GM12801 (cell line): ENCODE data around the gene EFCAB6.

ENCODE experiments used
- TF ChIP-seq, protein P1 (sequence below): IDR thresholded peaks from one replicate; pipeline ENCODE4 v1.5.1; 2011; ENCODE audit warnings: control low read depth; ENCODE audit not compliant: insufficient read length; ENCODE audit errors: extremely low read depth

The EFCAB6 gene

DNA sequence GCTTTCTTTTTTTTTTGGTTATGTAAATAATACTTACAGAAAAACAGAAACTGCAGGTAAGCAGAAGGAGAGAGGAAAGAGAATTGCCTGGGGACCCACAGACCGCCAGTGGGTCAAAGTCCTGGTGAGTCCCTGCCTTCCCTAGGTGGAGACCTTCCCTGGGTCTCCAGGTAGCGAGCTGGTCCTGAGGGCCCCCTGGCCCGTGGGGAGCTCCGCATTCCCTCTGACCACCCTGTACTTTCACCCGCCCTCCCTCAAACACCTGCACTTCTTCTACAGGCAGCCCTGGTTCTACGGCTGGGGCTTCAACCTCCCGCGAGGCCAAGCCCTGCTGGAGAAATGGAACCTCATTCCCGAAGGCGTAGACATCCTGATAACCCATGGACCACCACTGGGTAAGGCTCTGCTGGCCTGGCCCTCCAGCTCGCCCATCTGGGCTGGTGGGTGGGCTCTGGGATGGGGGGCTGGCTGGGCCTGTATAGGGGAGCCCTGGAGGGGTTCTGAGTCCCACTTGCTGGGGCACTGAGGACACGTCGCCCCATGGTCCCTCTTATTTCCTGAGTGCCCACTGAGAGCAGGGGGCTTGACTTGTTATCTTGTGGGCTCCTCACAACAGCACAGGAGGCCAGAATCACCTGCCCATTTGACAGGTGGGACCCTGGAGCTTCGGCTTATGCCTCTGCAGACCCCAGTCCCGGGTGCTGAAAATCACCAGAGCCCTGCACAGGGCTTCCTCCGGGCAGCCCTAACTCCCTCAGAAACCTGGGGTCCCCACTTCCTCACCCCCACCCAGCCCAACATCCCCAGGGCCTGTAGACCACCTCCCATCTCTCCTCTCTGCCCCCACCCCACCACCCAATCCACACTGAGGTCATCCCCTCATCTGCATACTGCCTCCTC lies 313.9 kb downstream of the EFCAB6 start:
- TF ChIP-seq, protein P1, sequence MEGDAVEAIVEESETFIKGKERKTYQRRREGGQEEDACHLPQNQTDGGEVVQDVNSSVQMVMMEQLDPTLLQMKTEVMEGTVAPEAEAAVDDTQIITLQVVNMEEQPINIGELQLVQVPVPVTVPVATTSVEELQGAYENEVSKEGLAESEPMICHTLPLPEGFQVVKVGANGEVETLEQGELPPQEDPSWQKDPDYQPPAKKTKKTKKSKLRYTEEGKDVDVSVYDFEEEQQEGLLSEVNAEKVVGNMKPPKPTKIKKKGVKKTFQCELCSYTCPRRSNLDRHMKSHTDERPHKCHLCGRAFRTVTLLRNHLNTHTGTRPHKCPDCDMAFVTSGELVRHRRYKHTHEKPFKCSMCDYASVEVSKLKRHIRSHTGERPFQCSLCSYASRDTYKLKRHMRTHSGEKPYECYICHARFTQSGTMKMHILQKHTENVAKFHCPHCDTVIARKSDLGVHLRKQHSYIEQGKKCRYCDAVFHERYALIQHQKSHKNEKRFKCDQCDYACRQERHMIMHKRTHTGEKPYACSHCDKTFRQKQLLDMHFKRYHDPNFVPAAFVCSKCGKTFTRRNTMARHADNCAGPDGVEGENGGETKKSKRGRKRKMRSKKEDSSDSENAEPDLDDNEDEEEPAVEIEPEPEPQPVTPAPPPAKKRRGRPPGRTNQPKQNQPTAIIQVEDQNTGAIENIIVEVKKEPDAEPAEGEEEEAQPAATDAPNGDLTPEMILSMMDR, result no peak

DNA sequence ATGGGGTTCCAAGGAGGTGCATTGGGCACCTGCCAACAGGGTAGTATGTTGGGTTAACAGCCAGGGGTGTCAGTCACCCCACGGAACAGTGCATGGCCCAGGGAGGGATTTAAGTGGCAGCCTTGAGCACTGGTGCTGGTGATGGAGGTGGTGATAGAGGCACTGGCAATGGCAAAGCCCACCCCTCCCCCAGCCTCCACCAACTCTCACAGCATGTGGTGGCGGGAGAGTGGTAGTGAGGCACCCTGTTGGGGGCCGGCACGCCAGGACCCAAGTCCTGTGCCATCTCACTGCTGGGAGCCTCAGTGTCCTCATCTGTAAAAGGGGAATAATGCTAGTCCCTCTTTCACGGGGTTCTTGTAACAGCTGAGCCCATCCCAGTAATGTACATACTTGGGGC lies 318.8 kb downstream of the EFCAB6 start:
- TF ChIP-seq, protein P1, result no peak

DNA sequence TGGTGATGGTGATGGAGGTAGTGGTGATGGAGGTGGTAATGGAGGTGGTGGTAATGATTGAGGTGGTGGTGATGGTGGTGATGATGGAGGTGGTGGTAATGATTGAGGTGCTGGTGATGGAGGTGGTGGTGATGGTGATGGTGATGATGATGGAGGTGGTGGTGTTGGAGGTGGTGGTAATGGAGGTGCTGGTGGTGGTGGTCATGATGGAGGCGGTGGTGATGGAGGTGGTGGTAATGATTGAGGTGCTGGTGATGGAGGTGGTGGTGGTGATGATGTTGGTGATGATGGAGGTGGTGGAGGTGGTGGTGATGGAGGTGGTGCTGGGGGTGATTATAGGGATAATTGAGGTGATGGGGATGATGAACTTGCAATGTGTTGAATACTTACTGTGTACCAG lies 320.4 kb downstream of the EFCAB6 start:
- TF ChIP-seq, protein P1, result no peak

DNA sequence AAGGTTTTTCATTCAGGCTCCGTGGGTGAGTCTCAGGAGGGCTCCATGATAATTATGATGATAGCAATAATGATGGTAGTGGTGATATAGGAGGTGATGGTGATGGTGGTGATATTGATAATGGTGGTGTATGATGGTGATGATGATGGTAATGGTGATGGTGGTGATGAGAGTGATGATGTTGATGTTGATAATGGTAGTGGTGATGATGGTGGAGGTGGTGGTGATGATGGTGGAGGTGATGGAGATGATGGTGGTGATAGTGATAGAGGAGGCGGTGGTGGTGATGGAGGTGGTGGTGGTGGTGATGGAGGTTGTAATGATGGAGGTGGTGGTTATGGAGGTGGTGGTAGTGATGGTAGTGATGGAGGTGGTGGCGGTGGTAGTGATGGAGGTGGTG lies 320.9 kb downstream of the EFCAB6 start:
- TF ChIP-seq, protein P1, result no peak

DNA sequence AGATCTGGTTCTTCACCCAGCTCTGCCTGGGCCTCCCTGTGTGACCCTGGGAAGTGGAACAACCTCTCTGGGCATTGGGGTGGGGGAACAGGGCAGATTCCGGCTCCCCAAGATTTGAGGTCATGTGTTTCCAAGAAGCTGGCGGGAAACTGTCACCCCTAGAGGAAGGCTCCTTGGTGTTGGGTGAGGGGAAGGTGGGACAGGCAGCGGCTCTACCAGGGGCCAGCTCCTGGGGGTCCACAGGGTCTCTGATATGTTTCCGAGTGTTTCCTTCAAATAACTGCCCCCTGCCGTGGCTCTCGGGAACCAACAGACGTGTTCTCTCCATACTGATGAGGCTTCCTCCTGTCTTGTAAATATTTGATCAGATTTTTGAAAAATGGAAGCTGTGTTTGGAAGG lies 321.8 kb downstream of the EFCAB6 start:
- TF ChIP-seq, protein P1, result no peak

DNA sequence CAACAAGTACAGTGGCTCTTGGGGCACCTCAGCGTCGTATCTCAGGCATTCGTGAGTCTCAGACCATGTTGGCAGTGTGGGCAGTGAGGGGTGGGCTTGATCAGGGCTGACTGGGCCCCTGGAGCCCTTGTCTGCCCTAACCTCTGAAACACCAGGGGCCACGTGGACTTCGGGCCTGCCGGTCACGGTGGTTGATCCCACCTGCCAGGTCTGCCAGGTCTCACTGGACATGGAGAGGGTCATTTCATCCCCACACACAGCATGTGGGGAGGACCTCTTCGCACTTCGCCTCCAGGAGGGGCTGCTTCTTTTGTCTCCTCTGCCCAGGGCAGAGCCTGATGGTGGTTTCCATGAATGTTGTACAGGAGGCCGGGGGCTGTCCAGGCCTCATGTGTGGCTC lies 323.2 kb downstream of the EFCAB6 start:
- TF ChIP-seq, protein P1, result no peak

DNA sequence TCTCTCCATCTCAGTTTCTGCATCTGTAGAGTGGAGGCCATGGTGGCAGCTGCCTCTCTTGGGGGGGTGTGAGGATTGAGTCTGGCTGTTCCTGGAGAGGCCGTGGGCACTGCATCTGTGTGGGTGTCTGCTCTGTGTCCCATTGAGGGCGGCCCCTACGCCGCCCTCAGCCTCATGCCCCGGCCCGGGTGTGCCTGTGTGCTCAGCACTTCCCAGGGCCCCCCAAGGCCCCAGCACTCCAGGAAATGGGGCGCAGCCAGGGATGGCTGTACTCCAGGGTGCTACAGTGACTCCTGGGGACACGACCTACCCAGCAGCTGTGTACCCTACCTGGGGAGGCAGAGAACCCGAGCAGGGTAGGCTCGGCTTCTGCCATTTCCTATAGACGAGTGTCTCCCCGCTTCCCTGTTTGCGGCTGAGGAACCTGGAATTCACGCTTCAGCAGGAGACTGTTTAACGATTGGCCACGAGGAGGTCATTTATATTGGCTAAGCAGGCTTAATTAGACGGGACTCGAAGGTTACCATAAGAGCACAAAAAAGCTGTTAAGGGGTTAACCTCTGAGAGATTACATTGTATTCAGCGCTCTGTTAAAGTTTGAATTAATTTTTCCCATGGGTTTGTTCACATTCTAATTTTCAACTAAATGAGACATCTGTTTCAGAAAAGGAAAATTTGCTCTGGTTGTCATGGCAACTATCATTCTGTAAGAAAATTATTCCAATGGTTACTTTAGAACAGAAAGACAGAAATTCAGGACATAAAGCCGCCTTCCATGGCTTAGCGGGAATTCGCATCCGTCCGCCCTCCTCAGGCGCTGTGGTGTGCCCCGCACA lies 323.9 kb downstream of the EFCAB6 start:
- TF ChIP-seq, protein P1, result no peak
